Adrenal gland (tissue), 12 donors: Measurements from ENCODE around the gene TSHR. TPM values are rescaled to one million over a fixed set of nuclear protein-coding genes. Genes with fewer than 3 reads are reported as not detected.

Experiments used
- DNase-seq, 7 donors: peaks; one replicate each; pipeline ENCODE4 v3.0.0-alpha.2; 2019 to 2020
- H3K27ac ChIP-seq, 5 donors: fragments of 200-600 bp; sonication (generic) in 4 of 5; 1 replicate in 3 of 5; 2 replicates in 2 of 5; pipeline versions ENCODE4 v1.5.1 to v1.8.0; 2016 to 2020; ENCODE audit warnings: mild to moderate bottlenecking in 1 of 5
- H3K27me3 ChIP-seq: fragments of 200-600 bp; 2 replicates; pipeline ENCODE4 v1.8.0; 2021
- H3K36me3 ChIP-seq, 2 donors: fragments of 200-600 bp; replicated peaks in 1 of 2; 1 replicate in 1 of 2; 2 replicates in 1 of 2; pipeline versions ENCODE4 v1.5.1 to v1.8.0; 2018 to 2022
- H3K4me1 ChIP-seq, 2 donors: fragments of 200-600 bp; replicated peaks in 1 of 2; 1 replicate in 1 of 2; 2 replicates in 1 of 2; pipeline versions ENCODE4 v1.5.1 to v1.8.0; 2018 to 2021
- H3K4me3 ChIP-seq, 4 donors: fragments of 200-600 bp; sonication (generic) in 3 of 4; one replicate each; pipeline ENCODE4 v1.5.1; 2016 to 2018
- H3K9me3 ChIP-seq, 3 donors: fragments of 200-600 bp; sonication (generic) in 1 of 3; replicated peaks in 1 of 3; 1 replicate in 2 of 3; 2 replicates in 1 of 3; pipeline versions ENCODE4 v1.5.1 to v1.8.0; 2016 to 2021
- CTCF ChIP-seq, 6 experiments: fragments of 450-650 bp in 4 of 6; fragments of 200-600 bp in 2 of 6; sonication (generic) in 1 of 6; IDR thresholded peaks; 1 replicate in 5 of 6; 2 replicates in 1 of 6; pipeline versions ENCODE4 v1.5.1 to v1.8.0; 2016 to 2021; ENCODE audit warnings: antibody characterized with exemption in 6 of 6, mild to moderate bottlenecking in 2 of 6, moderate library complexity in 1 of 6
- POLR2A ChIP-seq, 2 donors: fragments of 450-650 bp; IDR thresholded peaks; one replicate each; pipeline ENCODE4 v1.6.1; 2017; ENCODE audit warnings: antibody characterized with exemption in 2 of 2, mild to moderate bottlenecking in 2 of 2, moderate library complexity in 1 of 2
- WGBS, 4 donors: extraction: QIAGEN DNeasy Blood & Tissue Kit in 2 of 4; methylation state at CpG; one replicate each; pipeline versions ENCODE4 v1.1.5 to v1.1.7; 2013 to 2017; 5-methylcytosine and 5-hydroxymethylcytosine counted together
- intact Hi-C, 2 donors: fragments of 100-400 bp; cut with DNase I; formaldehyde crosslinking; loops; one replicate each; pipeline versions ENCODE4 v1.14.1 to v1.15.0; 2022 to 2023
- polyA plus RNA-seq, 3 donors: library from polyadenylated mRNA; stranded (reverse); fragments of 200-250 nt in 2 of 3; fragments of 350-450 nt in 1 of 3; fragmentation: Illumina TruSeq in 1 of 3; extraction: RNeasy Lipid Tissue Mini Kit (QIAGEN cat#74804) in 1 of 3; gene quantifications; one replicate each; pipeline ENCODE4 v1.2.3, GENCODE V29; 2013 to 2014
- total RNA-seq, 9 donors: library from RNA; depleted of rRNA in 4 of 9; stranded (reverse); fragments of >200 nt in 4 of 9; fragments of 120-200 nt in 1 of 9; fragmentation: NEBNext Ultra II Directional in 1 of 9; extraction: Animal tissue kit (Norgen Biotek cat#: 25700) in 1 of 9; gene quantifications; one replicate each; pipeline versions ENCODE4 v1.1.0 to v1.2.4, GENCODE V29; 2013 to 2023
- donor health status: healthy with polysubstance abuse.
- donor health status: Bipolar disorder and iron deficiency.
- donor health status: DM: yes; HTN: yes; CAD: no.
- donor health status: DM: no; HTN: no; CAD: no.
- donor health status: DM: no; HTN: no; CAD: no.
- donor health status: DM: yes; HTN: yes; CAD: no.

TSHR gene
- total and polyA plus RNA-seq, 12 donors = 0.06 to 5.8 (median 0.68) TPM

DNA sequence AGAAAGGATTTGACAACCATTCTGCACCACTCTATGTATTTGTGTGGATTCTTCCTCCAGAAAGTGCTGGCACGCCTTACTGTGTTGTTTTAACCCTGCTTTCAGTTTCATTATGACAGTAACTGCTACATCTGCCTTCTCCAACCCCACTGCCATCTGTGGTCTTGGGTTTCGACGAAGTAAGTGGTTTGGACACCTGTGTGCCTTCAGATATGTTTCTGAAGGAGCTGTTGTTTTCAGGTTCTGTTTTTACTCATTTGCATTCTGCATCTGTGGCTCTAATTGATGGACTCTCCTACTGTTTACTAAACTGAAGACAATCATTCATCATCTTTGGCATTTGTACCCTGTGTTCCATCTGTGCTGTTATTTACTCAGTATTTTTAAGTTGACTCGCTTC, 4.1 kb downstream of the TSHR start:
- no peak for TF ChIP-seq CTCF (IDR thresholded peaks at IDR 0.05)
- no peak for TF ChIP-seq POLR2A (IDR thresholded peaks at IDR 0.05)
- WGBS, 4 donors = 28 to 34% (median 29%) methylated on average over 4 of the region's 4 CpGs
- DNase-seq = peak in 6 of 7 donors; percentile 21 to 60 (median 28)
- Histone ChIP-seq H3K4me1 (peaks cover 8 to 28% of the 10 kb centered on the region in 2 donors), H3K27me3 (no peaks in the 10 kb centered on the region), H3K27ac (peak overlapping the region in 1 of 5 donors; percentile 15), H3K36me3 (no peaks in the 10 kb centered on the region), H3K9me3 (no peaks in the 10 kb centered on the region), H3K4me3 (peak overlapping the region in 1 of 4 donors; percentile 30)
- intact Hi-C loops = loop anchor here in 1 of 2 donors (10.0 kb wide), 1 partner anchor 205 kb away; no protein-coding TSS in a partner anchor

GRCh38 chr14:80965037-80965436, 9.6 kb downstream of the TSHR start:
- intact Hi-C loops = no loop called here
- WGBS, 4 donors = 72 to 86% (median 76%) methylated on average over 5 of the region's 5 CpGs
- Histone ChIP-seq H3K9me3 (no peaks in the 10 kb centered on the region), H3K27ac (peak overlapping the region in 2 of 5 donors; percentile 24 to 27), H3K27me3 (no peaks in the 10 kb centered on the region), H3K4me3 (no peak overlapping the region), H3K4me1 (peaks cover 6 to 17% of the 10 kb centered on the region in 2 donors), H3K36me3 (no peaks in the 10 kb centered on the region)
- TF ChIP-seq CTCF (IDR thresholded peaks at IDR 0.05) = no peak
- TF ChIP-seq POLR2A (IDR thresholded peaks at IDR 0.05) = no peak
- DNase-seq = no peak

GRCh38 chr14:80973931-80974641, 18.7 kb downstream of the TSHR start:
- H3K4me1 ChIP-seq = no peaks in the 10 kb centered on the region
- intact Hi-C loops = no loop called here
- no peak overlapping the region for H3K27ac ChIP-seq
- H3K36me3 ChIP-seq = no peaks in the 10 kb centered on the region
- no peaks in the 10 kb centered on the region for H3K9me3 ChIP-seq
- TF ChIP-seq CTCF (IDR thresholded peaks at IDR 0.05) (no peak), POLR2A (IDR thresholded peaks at IDR 0.05) (no peak)
- 63 to 80% (median 65%) methylated on average over 5 of the region's 5 CpGs for WGBS, 4 donors
- no peaks in the 10 kb centered on the region for H3K27me3 ChIP-seq
- H3K4me3 ChIP-seq = no peak overlapping the region
- DNase-seq = no peak

- H3K4me1 ChIP-seq = no peaks in the 10 kb centered on the region
- no peaks in the 10 kb centered on the region for H3K36me3 ChIP-seq
- DNase-seq = no peak
- WGBS, 4 donors = 70 to 87% (median 80%) methylated on average over 2 of the region's 2 CpGs
- H3K4me3 ChIP-seq = no peak overlapping the region
- intact Hi-C loops = no loop called here
- H3K27ac ChIP-seq = no peak overlapping the region
- no peaks in the 10 kb centered on the region for H3K27me3 ChIP-seq
- H3K9me3 ChIP-seq = no peaks in the 10 kb centered on the region
- TF ChIP-seq CTCF (IDR thresholded peaks at IDR 0.05) (no peak), POLR2A (IDR thresholded peaks at IDR 0.05) (no peak)
Observed at GRCh38 chr14:80974679-80975078, 19.3 kb downstream of the TSHR start.
